ENCODE measurements around the gene HADHB. TPM values are rescaled to one million over a fixed set of nuclear protein-coding genes. Genes with fewer than 3 reads are reported as not detected.
A peak's percentile ranks its signal among the peaks of the same experiment; 100 is the strongest.

The HADHB gene
- total and polyA plus RNA-seq, 4 experiments from 2014 or later, result 58.8 to 115 (median 81.0) TPM

DNA sequence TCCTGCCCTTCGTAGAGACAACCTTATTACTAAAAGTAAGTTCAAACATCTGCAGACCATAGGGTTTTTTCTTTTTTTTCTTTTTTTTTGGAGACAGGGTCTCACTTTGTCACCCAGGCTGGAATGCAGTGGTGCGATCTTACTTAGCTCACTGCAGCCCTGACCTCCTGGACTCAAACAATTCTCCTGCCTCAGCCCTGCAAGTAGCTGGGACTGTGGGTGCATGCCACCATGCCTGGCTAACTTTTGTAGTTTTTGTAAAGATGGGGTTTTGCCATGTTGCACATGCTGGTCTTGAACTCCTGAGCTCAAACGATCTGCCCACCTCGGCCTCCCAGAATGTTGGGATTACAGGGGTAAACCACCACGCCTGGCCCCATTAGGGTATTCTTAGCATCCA is 32.7 kb upstream of the HADHB start:
- no peak overlapping the region for H3K4me3 ChIP-seq (ENCODE audit: low read length in 2 of 2)
- H3K27me3 Mint-ChIP-seq, result no peaks in the 10 kb centered on the region
- peaks cover 62 to 86% of the 10 kb centered on the region in 2 donors for H3K36me3 Mint-ChIP-seq
- no peaks in the 10 kb centered on the region for H3K4me1 Mint-ChIP-seq
- H3K9me3 Mint-ChIP-seq, result no peaks in the 10 kb centered on the region
- H3K9me3 ChIP-seq (ENCODE audit: control insufficient read depth in 1 of 2, low read length in 2 of 2), result no peaks in the 10 kb centered on the region
- H3K36me3 ChIP-seq (ENCODE audit: insufficient read depth, low read length), result peaks cover 67% of the 10 kb centered on the region
- H3K27ac ChIP-seq (ENCODE audit: low read depth, low read length), result no peak overlapping the region
- no peak overlapping the region for H3K27ac Mint-ChIP-seq
- DNase-seq, result no peak
- H3K4me1 ChIP-seq (ENCODE audit: insufficient read depth, low read length), result no peaks in the 10 kb centered on the region
- ChIA-PET CTCF (ENCODE audit: partially characterized antibody) (interaction anchor here (1.0 kb wide), 1 partner anchor 124 kb away, joined by 3 read pairs; no protein-coding TSS in a partner anchor), POLR2A (ENCODE audit: partially characterized antibody) (no interaction called here)
- no peak overlapping the region for H3K4me3 Mint-ChIP-seq
- no peaks in the 10 kb centered on the region for H3K27me3 ChIP-seq (ENCODE audit: insufficient read depth, low read length)
- intact Hi-C loops (cut with micrococcal nuclease), result no loop called here

DNA sequence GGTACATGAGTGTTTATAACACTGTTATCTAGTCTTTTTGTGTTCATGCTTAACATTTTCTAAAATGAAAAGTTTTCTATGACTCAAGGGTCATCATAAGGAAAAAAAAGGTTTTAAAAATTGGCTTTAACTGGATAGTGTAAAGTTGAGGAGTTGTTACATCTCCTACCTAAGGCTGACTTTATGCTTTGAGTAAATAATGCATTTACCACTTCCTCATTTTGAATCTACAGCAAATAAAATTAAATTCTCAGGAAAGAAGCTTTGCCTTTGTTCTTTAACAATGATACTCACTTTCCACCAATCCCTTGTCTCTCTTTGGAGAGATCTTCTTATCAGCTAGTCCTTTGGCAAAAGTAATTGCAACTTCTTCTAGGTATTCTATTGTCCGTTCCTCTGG is 30.0 kb upstream of the HADHB start:
- DNase-seq, result no peak
- Histone ChIP-seq H3K27me3 (ENCODE audit: insufficient read depth, low read length) (no peaks in the 10 kb centered on the region), H3K27ac (ENCODE audit: low read depth, low read length) (no peak overlapping the region), H3K4me1 (ENCODE audit: insufficient read depth, low read length) (no peaks in the 10 kb centered on the region), H3K4me3 (ENCODE audit: low read length in 2 of 2) (no peak overlapping the region), H3K36me3 (ENCODE audit: insufficient read depth, low read length) (peaks cover 48% of the 10 kb centered on the region), H3K9me3 (ENCODE audit: control insufficient read depth in 1 of 2, low read length in 2 of 2) (no peaks in the 10 kb centered on the region)
- peaks cover 61 to 70% of the 10 kb centered on the region in 2 donors for H3K36me3 Mint-ChIP-seq
- peak overlapping the region in 2 of 7 donors; percentile 15 to 41 for H3K27ac Mint-ChIP-seq
- no peaks in the 10 kb centered on the region for H3K4me1 Mint-ChIP-seq
- no peaks in the 10 kb centered on the region for H3K27me3 Mint-ChIP-seq
- intact Hi-C loops (cut with micrococcal nuclease), result no loop called here
- peaks cover 0 to 2% (median 0%) of the 10 kb centered on the region in 8 donors for H3K9me3 Mint-ChIP-seq
- no peak overlapping the region for H3K4me3 Mint-ChIP-seq
- ChIA-PET CTCF (ENCODE audit: partially characterized antibody) (no interaction called here), POLR2A (ENCODE audit: partially characterized antibody) (no interaction called here)

- H3K27ac ChIP-seq (ENCODE audit: low read depth, low read length), result no peak overlapping the region
- Mint-ChIP-seq H3K4me1 (no peaks in the 10 kb centered on the region), H3K27ac (peak overlapping the region in 2 of 7 donors; percentile 2 to 36), H3K4me3 (no peak overlapping the region), H3K9me3 (peaks cover 0 to 2% (median 0%) of the 10 kb centered on the region in 8 donors), H3K36me3 (peaks cover 59 to 69% of the 10 kb centered on the region in 2 donors), H3K27me3 (no peaks in the 10 kb centered on the region)
- CTCF ChIA-PET (ENCODE audit: partially characterized antibody), result no interaction called here
- no peaks in the 10 kb centered on the region for H3K27me3 ChIP-seq (ENCODE audit: insufficient read depth, low read length)
- intact Hi-C loops (cut with micrococcal nuclease), result no loop called here
- no peaks in the 10 kb centered on the region for H3K4me1 ChIP-seq (ENCODE audit: insufficient read depth, low read length)
- H3K4me3 ChIP-seq (ENCODE audit: low read length in 2 of 2), result no peak overlapping the region
- H3K36me3 ChIP-seq (ENCODE audit: insufficient read depth, low read length), result peaks cover 48% of the 10 kb centered on the region
- H3K9me3 ChIP-seq (ENCODE audit: control insufficient read depth in 1 of 2, low read length in 2 of 2), result no peaks in the 10 kb centered on the region
- POLR2A ChIA-PET (ENCODE audit: partially characterized antibody), result no interaction called here
- DNase-seq, result no peak
Measured at GRCh38 chr2:26215833-26216232, 28.9 kb upstream of the HADHB start.

DNA sequence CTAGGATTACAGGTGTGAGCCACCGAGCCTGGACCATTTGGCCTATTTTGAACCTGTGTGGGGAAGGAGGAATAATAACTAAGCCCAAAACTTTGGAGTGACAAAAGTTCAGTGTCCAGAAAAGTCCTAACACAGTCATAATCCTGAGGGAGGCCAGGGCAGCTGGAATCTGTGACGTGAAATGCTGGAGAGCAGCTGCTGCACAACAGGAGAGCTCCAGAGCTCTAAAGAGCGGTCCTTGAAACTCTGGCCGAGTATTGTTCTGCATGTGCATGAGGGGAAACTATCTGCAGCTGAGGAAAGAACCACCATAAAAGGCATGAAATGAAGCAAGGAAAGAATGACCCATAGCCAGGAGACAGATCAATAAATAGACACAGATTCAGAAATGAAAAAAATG is 28.2 kb upstream of the HADHB start:
- ChIA-PET CTCF (ENCODE audit: partially characterized antibody) (no interaction called here), POLR2A (ENCODE audit: partially characterized antibody) (no interaction called here)
- H3K27ac Mint-ChIP-seq, result peak overlapping the region in 3 of 7 donors; percentile 11 to 71 (median 46)
- Histone ChIP-seq H3K9me3 (ENCODE audit: control insufficient read depth in 1 of 2, low read length in 2 of 2) (no peaks in the 10 kb centered on the region), H3K27ac (ENCODE audit: low read depth, low read length) (no peak overlapping the region), H3K4me1 (ENCODE audit: insufficient read depth, low read length) (no peaks in the 10 kb centered on the region), H3K4me3 (ENCODE audit: low read length in 2 of 2) (no peak overlapping the region), H3K27me3 (ENCODE audit: insufficient read depth, low read length) (no peaks in the 10 kb centered on the region), H3K36me3 (ENCODE audit: insufficient read depth, low read length) (peaks cover 46% of the 10 kb centered on the region)
- H3K27me3 Mint-ChIP-seq, result no peaks in the 10 kb centered on the region
- no peak for DNase-seq
- intact Hi-C loops (cut with micrococcal nuclease), result no loop called here
- no peaks in the 10 kb centered on the region for H3K4me1 Mint-ChIP-seq
- peaks cover 57 to 64% of the 10 kb centered on the region in 2 donors for H3K36me3 Mint-ChIP-seq
- H3K9me3 Mint-ChIP-seq, result peaks cover 0 to 2% (median 0%) of the 10 kb centered on the region in 8 donors
- H3K4me3 Mint-ChIP-seq, result no peak overlapping the region

DNA sequence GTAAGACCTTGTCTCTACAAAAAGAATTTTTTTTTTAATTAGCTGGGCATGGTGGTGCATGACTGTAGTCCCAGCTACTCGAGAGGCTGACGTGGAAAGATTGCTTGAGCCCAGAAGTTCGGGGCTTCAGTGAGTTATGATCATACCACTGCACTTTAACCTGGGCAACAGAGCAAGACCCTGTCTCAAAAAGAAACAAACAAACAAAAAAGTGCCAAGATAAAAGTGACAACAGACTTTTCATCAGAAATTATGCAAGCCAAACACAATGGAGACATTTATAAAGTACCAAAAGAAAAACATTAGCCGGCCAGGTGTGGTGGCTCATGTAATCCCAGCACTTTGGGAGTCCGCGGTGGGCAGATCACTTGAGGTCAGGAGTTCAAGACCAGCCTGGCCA is 27.0 kb upstream of the HADHB start:
- DNase-seq, result no peak
- H3K27ac ChIP-seq (ENCODE audit: low read depth, low read length), result no peak overlapping the region
- Mint-ChIP-seq H3K27ac (peak overlapping the region in 2 of 7 donors; percentile 15 to 17), H3K36me3 (peaks cover 47 to 58% of the 10 kb centered on the region in 2 donors), H3K4me1 (no peaks in the 10 kb centered on the region), H3K4me3 (no peak overlapping the region), H3K9me3 (peaks cover 0 to 5% (median 0%) of the 10 kb centered on the region in 8 donors), H3K27me3 (no peaks in the 10 kb centered on the region)
- no peaks in the 10 kb centered on the region for H3K4me1 ChIP-seq (ENCODE audit: insufficient read depth, low read length)
- intact Hi-C loops (cut with micrococcal nuclease), result no loop called here
- ChIA-PET CTCF (ENCODE audit: partially characterized antibody) (no interaction called here), POLR2A (ENCODE audit: partially characterized antibody) (no interaction called here)
- peaks cover 42% of the 10 kb centered on the region for H3K36me3 ChIP-seq (ENCODE audit: insufficient read depth, low read length)
- H3K4me3 ChIP-seq (ENCODE audit: low read length in 2 of 2), result no peak overlapping the region
- no peaks in the 10 kb centered on the region for H3K9me3 ChIP-seq (ENCODE audit: control insufficient read depth in 1 of 2, low read length in 2 of 2)
- no peaks in the 10 kb centered on the region for H3K27me3 ChIP-seq (ENCODE audit: insufficient read depth, low read length)

DNA sequence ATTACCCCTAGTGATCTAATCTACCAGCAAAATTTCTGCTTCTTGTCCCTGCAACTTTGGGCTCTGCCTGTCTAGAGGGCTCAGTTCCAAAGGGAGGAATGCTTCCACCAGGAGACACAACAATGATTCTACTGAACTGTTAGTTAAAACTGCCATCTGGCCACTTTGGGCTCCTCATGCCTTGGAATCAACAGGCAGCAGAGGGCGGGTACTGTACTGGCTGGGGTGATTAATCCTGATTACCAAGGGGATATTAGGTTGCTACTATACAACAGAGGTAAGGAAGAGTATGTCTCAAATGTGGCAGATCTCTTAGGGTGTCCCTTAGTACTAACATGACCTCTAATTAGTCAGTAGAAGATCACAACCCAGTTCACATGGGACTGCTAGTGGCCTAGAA is 21.7 kb upstream of the HADHB start:
- intact Hi-C loops (cut with micrococcal nuclease), result no loop called here
- Mint-ChIP-seq H3K4me1 (peaks cover 0 to 5% (median 0%) of the 10 kb centered on the region in 4 donors), H3K4me3 (no peak overlapping the region), H3K27ac (peak overlapping the region in 2 of 7 donors; percentile 8 to 42), H3K27me3 (no peaks in the 10 kb centered on the region), H3K9me3 (peaks cover 0 to 3% (median 0%) of the 10 kb centered on the region in 8 donors), H3K36me3 (peaks cover 38 to 54% of the 10 kb centered on the region in 2 donors)
- Histone ChIP-seq H3K27me3 (ENCODE audit: insufficient read depth, low read length) (no peaks in the 10 kb centered on the region), H3K4me1 (ENCODE audit: insufficient read depth, low read length) (no peaks in the 10 kb centered on the region), H3K27ac (ENCODE audit: low read depth, low read length) (no peak overlapping the region), H3K4me3 (ENCODE audit: low read length in 2 of 2) (no peak overlapping the region), H3K36me3 (ENCODE audit: insufficient read depth, low read length) (peaks cover 19% of the 10 kb centered on the region), H3K9me3 (ENCODE audit: control insufficient read depth in 1 of 2, low read length in 2 of 2) (no peaks in the 10 kb centered on the region)
- no peak for DNase-seq
- ChIA-PET POLR2A (ENCODE audit: partially characterized antibody) (no interaction called here), CTCF (ENCODE audit: partially characterized antibody) (no interaction called here)

DNA sequence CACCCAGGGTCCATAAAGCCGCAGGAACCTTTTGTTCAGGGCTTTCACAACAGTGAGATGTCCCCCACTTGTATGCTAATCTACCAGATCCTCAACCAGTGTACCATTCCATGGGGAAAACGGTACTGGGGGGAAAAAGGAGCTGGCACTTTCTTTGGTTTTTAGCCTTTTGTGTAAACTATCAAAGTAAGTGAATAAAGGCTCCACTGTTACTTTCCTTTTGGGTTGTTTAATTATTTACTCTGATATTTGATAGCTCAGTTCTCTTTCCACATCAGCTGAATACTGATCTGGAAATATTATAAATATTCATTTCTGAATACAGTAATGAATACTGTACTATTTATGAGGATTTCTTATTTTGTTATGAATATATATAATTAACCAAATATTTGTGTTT is 20.6 kb upstream of the HADHB start:
- H3K4me3 ChIP-seq (ENCODE audit: low read length in 2 of 2), result no peak overlapping the region
- intact Hi-C loops (cut with micrococcal nuclease), result no loop called here
- POLR2A ChIA-PET (ENCODE audit: partially characterized antibody), result no interaction called here
- no peaks in the 10 kb centered on the region for H3K9me3 ChIP-seq (ENCODE audit: control insufficient read depth in 1 of 2, low read length in 2 of 2)
- H3K27ac ChIP-seq (ENCODE audit: low read depth, low read length), result no peak overlapping the region
- H3K27ac Mint-ChIP-seq, result no peak overlapping the region
- no peaks in the 10 kb centered on the region for H3K27me3 Mint-ChIP-seq
- no peak overlapping the region for H3K4me3 Mint-ChIP-seq
- peaks cover 0 to 3% (median 0%) of the 10 kb centered on the region in 8 donors for H3K9me3 Mint-ChIP-seq
- H3K4me1 ChIP-seq (ENCODE audit: insufficient read depth, low read length), result no peaks in the 10 kb centered on the region
- H3K27me3 ChIP-seq (ENCODE audit: insufficient read depth, low read length), result no peaks in the 10 kb centered on the region
- DNase-seq, result no peak
- H3K4me1 Mint-ChIP-seq, result peaks cover 0 to 5% (median 0%) of the 10 kb centered on the region in 4 donors
- peaks cover 28% of the 10 kb centered on the region for H3K36me3 ChIP-seq (ENCODE audit: insufficient read depth, low read length)
- CTCF ChIA-PET (ENCODE audit: partially characterized antibody), result no interaction called here
- peaks cover 43 to 62% of the 10 kb centered on the region in 2 donors for H3K36me3 Mint-ChIP-seq

GRCh38 chr2:26229595-26229994 is 15.1 kb upstream of the HADHB start:
- Mint-ChIP-seq H3K4me1 (peaks cover 0 to 1% (median under 1%) of the 10 kb centered on the region in 4 donors), H3K36me3 (peaks cover 56 to 80% of the 10 kb centered on the region in 2 donors), H3K27me3 (no peaks in the 10 kb centered on the region), H3K27ac (no peak overlapping the region), H3K9me3 (no peaks in the 10 kb centered on the region), H3K4me3 (no peak overlapping the region)
- Histone ChIP-seq H3K4me3 (ENCODE audit: low read length in 2 of 2) (no peak overlapping the region), H3K27ac (ENCODE audit: low read depth, low read length) (no peak overlapping the region), H3K9me3 (ENCODE audit: control insufficient read depth in 1 of 2, low read length in 2 of 2) (no peaks in the 10 kb centered on the region), H3K36me3 (ENCODE audit: insufficient read depth, low read length) (peaks cover 58% of the 10 kb centered on the region), H3K4me1 (ENCODE audit: insufficient read depth, low read length) (no peaks in the 10 kb centered on the region), H3K27me3 (ENCODE audit: insufficient read depth, low read length) (no peaks in the 10 kb centered on the region)
- intact Hi-C loops (cut with micrococcal nuclease), result no loop called here
- POLR2A ChIA-PET (ENCODE audit: partially characterized antibody), result no interaction called here
- CTCF ChIA-PET (ENCODE audit: partially characterized antibody), result no interaction called here
- no peak for DNase-seq
